Measurements from ENCODE around the gene SLC2A5.

SLC2A5 gene

GRCh38 chr1:9087411-9088125 is 18.1 kb upstream of the SLC2A5 start:
- DNase-seq = no peak

GRCh38 chr1:9086796-9087195 is 17.4 kb upstream of the SLC2A5 start:
- DNase-seq = no peak

GRCh38 chr1:9086045-9086444 is 16.6 kb upstream of the SLC2A5 start:
- DNase-seq = no peak

GRCh38 chr1:9085306-9085940 is 16.0 kb upstream of the SLC2A5 start:
- no peak for DNase-seq

- DNase-seq = no peak
Measured at GRCh38 chr1:9084906-9085305, 15.5 kb upstream of the SLC2A5 start.

GRCh38 chr1:9081473-9081872 is 12.0 kb upstream of the SLC2A5 start:
- DNase-seq = no peak

- no peak for DNase-seq
Measured at GRCh38 chr1:9080705-9081291, 11.4 kb upstream of the SLC2A5 start.

GRCh38 chr1:9079988-9080704 is 10.7 kb upstream of the SLC2A5 start:
- no peak for DNase-seq

GRCh38 chr1:9078752-9079500 is 9.5 kb upstream of the SLC2A5 start:
- no peak for DNase-seq

GRCh38 chr1:9078015-9078751 is 8.7 kb upstream of the SLC2A5 start:
- no peak for DNase-seq

- no peak for DNase-seq
Measured at GRCh38 chr1:9075022-9075421, 5.6 kb upstream of the SLC2A5 start.

GRCh38 chr1:9073143-9073542 is 3.7 kb upstream of the SLC2A5 start:
- DNase-seq = no peak

- DNase-seq = no peak
Measured at GRCh38 chr1:9071554-9072235, 2.3 kb upstream of the SLC2A5 start.

- DNase-seq = no peak
Measured at GRCh38 chr1:9070486-9070885, 1.1 kb upstream of the SLC2A5 start.

GRCh38 chr1:9068981-9069325 is 482 bp downstream of the SLC2A5 start:
- DNase-seq = no peak

GRCh38 chr1:9066945-9067807 is 2.3 kb downstream of the SLC2A5 start:
- no peak for DNase-seq

- DNase-seq = no peak
Measured at GRCh38 chr1:9065213-9065751, 4.2 kb downstream of the SLC2A5 start.

GRCh38 chr1:9062846-9063245 is 6.6 kb downstream of the SLC2A5 start:
- DNase-seq = no peak

- no peak for DNase-seq
Measured at GRCh38 chr1:9062021-9062471, 7.4 kb downstream of the SLC2A5 start.

GRCh38 chr1:9061252-9061960 is 8.0 kb downstream of the SLC2A5 start:
- no peak for DNase-seq
